ENCODE measurements around the gene ZNF391.

GRCh38 chr6:27419363-27419762, 30.8 kb downstream of the ZNF391 start:
- TF ChIP-seq CTCF (IDR thresholded peaks at IDR 0.05; ENCODE audit: insufficient read depth, low read depth, low read length) (no peak), EZH2 (IDR thresholded peaks at IDR 0.05; ENCODE audit: insufficient read depth, low read length) (no peak)

All from astrocyte (in vitro differentiated cells and primary cell).